ENCODE data around the gene FAF1.

Gene FAF1

GRCh38 chr1:50710099-50710498 lies 250.0 kb downstream of the FAF1 start:
- H3K4me2 ChIP-seq (ENCODE audit: low read length), result no peak overlapping the region
- no peaks in the 10 kb centered on the region for H3K36me3 ChIP-seq (replicated peaks; ENCODE audit: low read depth, low read length)
- no peaks in the 10 kb centered on the region for H3K4me1 ChIP-seq (ENCODE audit: low read length)
- no peaks in the 10 kb centered on the region for H3K79me2 ChIP-seq (ENCODE audit: low read length)
- H3K27me3 ChIP-seq (ENCODE audit: low read depth, low read length), result no peaks in the 10 kb centered on the region
- H3K9me3 ChIP-seq (ENCODE audit: insufficient read depth, low read length), result no peaks in the 10 kb centered on the region
- H3K27ac ChIP-seq (ENCODE audit: low read length), result no peak overlapping the region
- H3K9ac ChIP-seq (ENCODE audit: low read length), result no peak overlapping the region
- H4K20me1 ChIP-seq (ENCODE audit: insufficient read depth, low read length), result no peaks in the 10 kb centered on the region
- no peak overlapping the region for H3K4me3 ChIP-seq (ENCODE audit: low read length)
- TF ChIP-seq EZH2phosphoT487 (IDR thresholded peaks at IDR 0.05; ENCODE audit: low read depth) (no peak), CTCF (IDR thresholded peaks at IDR 0.05; ENCODE audit: low read depth, low read length) (no peak)
- no peak overlapping the region for H2AFZ ChIP-seq (ENCODE audit: low read depth, low read length)

- H3K9ac ChIP-seq (ENCODE audit: low read length), result no peak overlapping the region
- H3K4me2 ChIP-seq (ENCODE audit: low read length), result no peak overlapping the region
- H3K4me3 ChIP-seq (ENCODE audit: low read length), result no peak overlapping the region
- TF ChIP-seq CTCF (IDR thresholded peaks at IDR 0.05; ENCODE audit: low read depth, low read length), result no peak
- no peak for TF ChIP-seq EZH2phosphoT487 (IDR thresholded peaks at IDR 0.05; ENCODE audit: low read depth)
- no peaks in the 10 kb centered on the region for H3K79me2 ChIP-seq (ENCODE audit: low read length)
- H3K4me1 ChIP-seq (ENCODE audit: low read length), result no peaks in the 10 kb centered on the region
- H3K36me3 ChIP-seq (replicated peaks; ENCODE audit: low read depth, low read length), result no peaks in the 10 kb centered on the region
- H3K9me3 ChIP-seq (ENCODE audit: insufficient read depth, low read length), result no peaks in the 10 kb centered on the region
- H2AFZ ChIP-seq (ENCODE audit: low read depth, low read length), result no peak overlapping the region
- H4K20me1 ChIP-seq (ENCODE audit: insufficient read depth, low read length), result no peaks in the 10 kb centered on the region
- H3K27me3 ChIP-seq (ENCODE audit: low read depth, low read length), result no peaks in the 10 kb centered on the region
- no peak overlapping the region for H3K27ac ChIP-seq (ENCODE audit: low read length)
These were observed 252.2 kb downstream of the FAF1 start for GRCh38 chr1:50707824-50708223.

GRCh38 chr1:50705699-50706098 lies 254.4 kb downstream of the FAF1 start:
- H3K9ac ChIP-seq (ENCODE audit: low read length), result no peak overlapping the region
- H3K4me1 ChIP-seq (ENCODE audit: low read length), result no peaks in the 10 kb centered on the region
- no peaks in the 10 kb centered on the region for H3K9me3 ChIP-seq (ENCODE audit: insufficient read depth, low read length)

GRCh38 chr1:50705041-50705440 lies 255.0 kb downstream of the FAF1 start:
- H3K4me3 ChIP-seq (ENCODE audit: low read length), result no peak overlapping the region
- TF ChIP-seq EZH2phosphoT487 (IDR thresholded peaks at IDR 0.05; ENCODE audit: low read depth), result no peak
- no peak for TF ChIP-seq CTCF (IDR thresholded peaks at IDR 0.05; ENCODE audit: low read depth, low read length)
- H3K4me2 ChIP-seq (ENCODE audit: low read length), result no peak overlapping the region
- no peak overlapping the region for H3K27ac ChIP-seq (ENCODE audit: low read length)
- no peaks in the 10 kb centered on the region for H3K4me1 ChIP-seq (ENCODE audit: low read length)
- H3K36me3 ChIP-seq (replicated peaks; ENCODE audit: low read depth, low read length), result no peaks in the 10 kb centered on the region
- no peaks in the 10 kb centered on the region for H3K9me3 ChIP-seq (ENCODE audit: insufficient read depth, low read length)
- no peaks in the 10 kb centered on the region for H3K27me3 ChIP-seq (ENCODE audit: low read depth, low read length)
- no peak overlapping the region for H3K9ac ChIP-seq (ENCODE audit: low read length)
- no peaks in the 10 kb centered on the region for H4K20me1 ChIP-seq (ENCODE audit: insufficient read depth, low read length)
- no peaks in the 10 kb centered on the region for H3K79me2 ChIP-seq (ENCODE audit: low read length)
- H2AFZ ChIP-seq (ENCODE audit: low read depth, low read length), result no peak overlapping the region

More at GRCh38 chr1:50705699-50706098, 254.4 kb downstream of the FAF1 start:
- no peaks in the 10 kb centered on the region for H3K27me3 ChIP-seq (ENCODE audit: low read depth, low read length)
- H2AFZ ChIP-seq (ENCODE audit: low read depth, low read length), result no peak overlapping the region
- H4K20me1 ChIP-seq (ENCODE audit: insufficient read depth, low read length), result no peaks in the 10 kb centered on the region
- H3K36me3 ChIP-seq (replicated peaks; ENCODE audit: low read depth, low read length), result no peaks in the 10 kb centered on the region
- no peak overlapping the region for H3K4me2 ChIP-seq (ENCODE audit: low read length)
- H3K4me3 ChIP-seq (ENCODE audit: low read length), result no peak overlapping the region
- no peak overlapping the region for H3K27ac ChIP-seq (ENCODE audit: low read length)
- no peaks in the 10 kb centered on the region for H3K79me2 ChIP-seq (ENCODE audit: low read length)
- no peak for TF ChIP-seq CTCF (IDR thresholded peaks at IDR 0.05; ENCODE audit: low read depth, low read length)

Data from OCI-LY3 (cell line).